SH-SY5Y (cell line): ENCODE measurements around the gene CPB2.

Experiments used
- GATA2 ChIP-seq: IDR thresholded peaks from 2 replicates; pipeline ENCODE4 v1.6.1; 2011; ENCODE audit warnings: mild to moderate bottlenecking, low read depth, low read length
- GATA3 ChIP-seq: IDR thresholded peaks from 2 replicates; pipeline ENCODE4 v1.6.1; 2011; ENCODE audit warnings: low read depth, mild to moderate bottlenecking, low read length, moderate library complexity

DNA sequence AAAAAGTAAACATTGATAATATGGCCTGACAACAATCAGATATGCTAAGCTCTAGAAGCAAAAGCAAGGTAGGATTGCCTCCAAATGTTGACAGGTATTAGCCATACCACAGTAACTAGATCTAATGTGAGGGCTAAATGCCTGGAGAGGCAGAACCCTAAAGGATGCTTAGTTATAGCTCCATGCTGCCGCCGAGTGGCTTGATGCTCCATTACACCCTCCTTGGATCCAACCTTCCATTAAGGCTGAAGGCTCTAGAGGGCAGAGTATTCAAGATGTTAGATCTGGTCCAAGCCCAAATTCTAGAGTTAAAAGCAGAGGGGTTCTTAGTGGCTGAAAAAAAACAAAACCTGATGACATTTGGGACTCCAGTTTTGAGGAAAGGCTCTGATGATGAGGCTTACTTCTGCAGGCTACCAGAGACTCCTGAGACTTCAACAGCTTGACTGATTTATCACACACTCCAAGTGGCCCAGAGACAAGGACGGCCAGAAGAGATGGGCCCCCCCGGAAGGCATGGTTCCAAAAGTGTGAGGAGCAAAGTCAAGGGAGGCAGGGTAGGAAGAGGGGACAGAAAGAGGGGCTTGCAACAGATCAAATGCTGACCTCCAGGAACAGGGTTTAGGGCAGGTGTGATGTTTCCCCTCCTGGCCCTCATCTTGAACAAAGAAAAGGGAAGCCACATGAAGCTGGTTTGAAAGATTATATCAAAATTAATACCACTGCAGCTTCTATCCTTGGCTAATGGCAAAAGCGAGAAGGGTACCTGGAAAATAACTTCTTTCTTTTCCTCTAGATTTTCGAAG lies 21.9 kb upstream of the CPB2 start:
- TF ChIP-seq GATA3 (no peak), GATA2 (no peak)
